ENCODE measurements around the gene PDK4.
"Not testable (repeated sequence)": the region's sequence is repeated elsewhere in the genome, so short reads cannot be mapped to it uniquely, and the experiment has no call there.

Gene PDK4

GRCh38 chr7:95558864-95559263 lies 37.5 kb downstream of the PDK4 start:
- no peak for DNase-seq

- no peak for DNase-seq
These were observed 39.5 kb downstream of the PDK4 start for GRCh38 chr7:95556777-95557176.

GRCh38 chr7:95553939-95554338 lies 42.4 kb downstream of the PDK4 start:
- no peak for DNase-seq

GRCh38 chr7:95552010-95552926 lies 44.0 kb downstream of the PDK4 start:
- DNase-seq, result not testable (repeated sequence)

- DNase-seq, result no peak
These were observed 45.8 kb downstream of the PDK4 start for GRCh38 chr7:95550546-95550945.

GRCh38 chr7:95549818-95550529 lies 46.3 kb downstream of the PDK4 start:
- DNase-seq, result no peak

- no peak for DNase-seq
These were observed 48.7 kb downstream of the PDK4 start for GRCh38 chr7:95547361-95548348.

GRCh38 chr7:95546647-95547046 lies 49.7 kb downstream of the PDK4 start:
- DNase-seq, result no peak

GRCh38 chr7:95545673-95546072 lies 50.6 kb downstream of the PDK4 start:
- DNase-seq, result no peak

- DNase-seq, result no peak
These were observed 51.2 kb downstream of the PDK4 start for GRCh38 chr7:95545007-95545615.

GRCh38 chr7:95544171-95544570 lies 52.1 kb downstream of the PDK4 start:
- DNase-seq, result no peak

- DNase-seq, result no peak
These were observed 53.0 kb downstream of the PDK4 start for GRCh38 chr7:95543312-95543711.

GRCh38 chr7:95540366-95540765 lies 56.0 kb downstream of the PDK4 start:
- DNase-seq, result no peak

- DNase-seq, result no peak
These were observed 56.9 kb downstream of the PDK4 start for GRCh38 chr7:95539426-95539825.

GRCh38 chr7:95537468-95537867 lies 58.8 kb downstream of the PDK4 start:
- DNase-seq, result no peak

GRCh38 chr7:95536656-95537311 lies 59.5 kb downstream of the PDK4 start:
- no peak for DNase-seq

- no peak for DNase-seq
These were observed 60.7 kb downstream of the PDK4 start for GRCh38 chr7:95535662-95536061.

GRCh38 chr7:95534796-95535195 lies 61.5 kb downstream of the PDK4 start:
- no peak for DNase-seq
